ENCODE results near the gene SUGP1.

SUGP1 gene

GRCh38 chr19:19303411-19303810, 16.9 kb downstream of the SUGP1 start:
- no peak for DNase-seq (ENCODE audit: low spot score)

GRCh38 chr19:19300613-19301012, 19.7 kb downstream of the SUGP1 start:
- no peak for DNase-seq (ENCODE audit: low spot score)

GRCh38 chr19:19297759-19298158, 22.6 kb downstream of the SUGP1 start:
- DNase-seq (ENCODE audit: low spot score), result peak; percentile 52

GRCh38 chr19:19296953-19297689, 23.2 kb downstream of the SUGP1 start:
- DNase-seq (ENCODE audit: low spot score), result no peak

- no peak for DNase-seq (ENCODE audit: low spot score)
Measured at GRCh38 chr19:19294914-19295313, 25.4 kb downstream of the SUGP1 start.

GRCh38 chr19:19292607-19293006, 27.7 kb downstream of the SUGP1 start:
- DNase-seq (ENCODE audit: low spot score), result no peak

GRCh38 chr19:19285686-19286085, 34.6 kb downstream of the SUGP1 start:
- DNase-seq (ENCODE audit: low spot score), result no peak

- peak; percentile 77 for DNase-seq (ENCODE audit: low spot score)
Measured at GRCh38 chr19:19280561-19280960, 39.7 kb downstream of the SUGP1 start.

- no peak for DNase-seq (ENCODE audit: low spot score)
Measured at GRCh38 chr19:19279853-19280252, 40.5 kb downstream of the SUGP1 start.

- DNase-seq (ENCODE audit: low spot score), result no peak
Measured at GRCh38 chr19:19279062-19279612, 41.2 kb downstream of the SUGP1 start.

- DNase-seq (ENCODE audit: low spot score), result no peak
Measured at GRCh38 chr19:19278315-19278714, 42.0 kb downstream of the SUGP1 start.

GRCh38 chr19:19276851-19277250, 43.5 kb downstream of the SUGP1 start:
- DNase-seq (ENCODE audit: low spot score), result no peak

- no peak for DNase-seq (ENCODE audit: low spot score)
Measured at GRCh38 chr19:19276386-19276785, 43.9 kb downstream of the SUGP1 start.

- DNase-seq (ENCODE audit: low spot score), result no peak
Measured at GRCh38 chr19:19274716-19275565, 45.4 kb downstream of the SUGP1 start.

- no peak for DNase-seq (ENCODE audit: low spot score)
Measured at GRCh38 chr19:19274146-19274545, 46.2 kb downstream of the SUGP1 start.

- no peak for DNase-seq (ENCODE audit: low spot score)
Measured at GRCh38 chr19:19271828-19272599, 48.3 kb downstream of the SUGP1 start.

GRCh38 chr19:19270749-19271571, 49.3 kb downstream of the SUGP1 start:
- DNase-seq (ENCODE audit: low spot score), result no peak

GRCh38 chr19:19269952-19270694, 50.2 kb downstream of the SUGP1 start:
- no peak for DNase-seq (ENCODE audit: low spot score)

GRCh38 chr19:19268453-19269385, 51.6 kb downstream of the SUGP1 start:
- no peak for DNase-seq (ENCODE audit: low spot score)
